Measurements from ENCODE around the gene C5orf47.

DNA sequence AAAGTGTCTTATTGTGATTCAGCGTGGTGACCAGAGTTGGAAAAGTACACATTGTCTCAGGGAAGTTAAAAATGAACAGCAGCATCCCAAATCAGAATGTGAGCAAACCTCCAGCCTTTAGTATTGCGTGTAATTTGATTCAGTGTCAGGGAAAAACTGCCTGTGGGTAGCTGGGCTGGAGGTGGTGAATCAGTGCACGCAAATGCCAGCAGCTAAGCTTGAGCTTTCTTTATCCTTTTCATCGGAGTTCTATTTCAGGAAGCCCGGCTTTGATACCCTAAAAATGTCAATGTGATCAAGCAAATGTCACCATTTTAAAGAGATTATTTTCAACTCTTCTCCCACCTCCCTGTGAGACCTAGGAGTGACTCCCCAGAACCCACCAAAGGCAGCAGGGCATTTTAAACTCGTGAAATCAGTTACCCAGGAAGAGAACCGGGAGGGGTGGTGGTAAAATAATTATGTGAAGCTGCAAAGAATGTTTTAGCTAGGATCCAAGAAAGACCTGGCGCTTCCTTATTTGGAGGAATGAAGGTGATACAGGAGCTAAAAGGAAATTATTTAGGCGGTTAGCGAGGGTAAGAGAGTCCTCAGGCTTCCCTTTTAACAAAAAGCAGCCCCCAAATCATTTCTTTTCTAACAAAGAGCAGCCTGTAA, 25.7 kb upstream of the C5orf47 start:
- TF ChIP-seq CTCF (IDR thresholded peaks at IDR 0.05; ENCODE audit: low read depth, low read length, missing input control) (no peak), YY1 (IDR thresholded peaks at IDR 0.05) (no peak), ZBTB33 (IDR thresholded peaks at IDR 0.05) (no peak), EGR1 (IDR thresholded peaks at IDR 0.05; ENCODE audit: low read depth in 2 of 2) (no peak), RAD21 (IDR thresholded peaks at IDR 0.05) (no peak), TAF1 (conservative IDR thresholded peaks at IDR 0.05) (no peak), NR2F2 (IDR thresholded peaks at IDR 0.05) (no peak), SP1 (IDR thresholded peaks at IDR 0.05) (no peak), GABPA (IDR thresholded peaks at IDR 0.05 in 1 of 2, conservative IDR thresholded peaks at IDR 0.05 in 1 of 2) (no peak), MAX (IDR thresholded peaks at IDR 0.05) (no peak), ATF3 (IDR thresholded peaks at IDR 0.05) (no peak), FOXA1 (IDR thresholded peaks at IDR 0.05) (no peak), RXRA (IDR thresholded peaks at IDR 0.05) (no peak)
- TF ChIP-seq, protein P1, sequence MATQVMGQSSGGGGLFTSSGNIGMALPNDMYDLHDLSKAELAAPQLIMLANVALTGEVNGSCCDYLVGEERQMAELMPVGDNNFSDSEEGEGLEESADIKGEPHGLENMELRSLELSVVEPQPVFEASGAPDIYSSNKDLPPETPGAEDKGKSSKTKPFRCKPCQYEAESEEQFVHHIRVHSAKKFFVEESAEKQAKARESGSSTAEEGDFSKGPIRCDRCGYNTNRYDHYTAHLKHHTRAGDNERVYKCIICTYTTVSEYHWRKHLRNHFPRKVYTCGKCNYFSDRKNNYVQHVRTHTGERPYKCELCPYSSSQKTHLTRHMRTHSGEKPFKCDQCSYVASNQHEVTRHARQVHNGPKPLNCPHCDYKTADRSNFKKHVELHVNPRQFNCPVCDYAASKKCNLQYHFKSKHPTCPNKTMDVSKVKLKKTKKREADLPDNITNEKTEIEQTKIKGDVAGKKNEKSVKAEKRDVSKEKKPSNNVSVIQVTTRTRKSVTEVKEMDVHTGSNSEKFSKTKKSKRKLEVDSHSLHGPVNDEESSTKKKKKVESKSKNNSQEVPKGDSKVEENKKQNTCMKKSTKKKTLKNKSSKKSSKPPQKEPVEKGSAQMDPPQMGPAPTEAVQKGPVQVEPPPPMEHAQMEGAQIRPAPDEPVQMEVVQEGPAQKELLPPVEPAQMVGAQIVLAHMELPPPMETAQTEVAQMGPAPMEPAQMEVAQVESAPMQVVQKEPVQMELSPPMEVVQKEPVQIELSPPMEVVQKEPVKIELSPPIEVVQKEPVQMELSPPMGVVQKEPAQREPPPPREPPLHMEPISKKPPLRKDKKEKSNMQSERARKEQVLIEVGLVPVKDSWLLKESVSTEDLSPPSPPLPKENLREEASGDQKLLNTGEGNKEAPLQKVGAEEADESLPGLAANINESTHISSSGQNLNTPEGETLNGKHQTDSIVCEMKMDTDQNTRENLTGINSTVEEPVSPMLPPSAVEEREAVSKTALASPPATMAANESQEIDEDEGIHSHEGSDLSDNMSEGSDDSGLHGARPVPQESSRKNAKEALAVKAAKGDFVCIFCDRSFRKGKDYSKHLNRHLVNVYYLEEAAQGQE (IDR thresholded peaks at IDR 0.05): no peak

Data from liver (tissue), 3 donors.